Fibroblast of the aortic adventitia (primary cell): Measurements from ENCODE around the gene NAA38. TPM values are rescaled to one million over a fixed set of nuclear protein-coding genes. Genes with fewer than 3 reads are reported as not detected.

Source experiments
- DNase-seq: peaks from one replicate; pipeline ENCODE4 v3.0.0-alpha.2; 2010; ENCODE audit warnings: low read depth
- H3K4me3 ChIP-seq: 2 replicates; pipeline ENCODE4 v1.5.1; 2011; ENCODE audit warnings: low read depth, mild to moderate bottlenecking, control low read depth, low read length, moderate library complexity
- CTCF ChIP-seq: IDR thresholded peaks from 2 replicates; pipeline ENCODE4 v1.5.1; 2011; ENCODE audit warnings: mild to moderate bottlenecking, low read length, control low read depth, inconsistent platforms; ENCODE audit not compliant: insufficient read depth
- total RNA-seq: library from RNA; depleted of rRNA; stranded (reverse); fragments of >200 nt; gene quantifications from 2 replicates; pipeline ENCODE4 v1.2.3, GENCODE V29; 2012; ENCODE audit warnings: low replicate concordance

NAA38 gene
- total RNA-seq, 1 donor, result 39.1 TPM

- peak; percentile 97 for DNase-seq
- peak overlapping the region; percentile 87 for H3K4me3 ChIP-seq
- peak; percentile 91 for TF ChIP-seq CTCF
Measured at GRCh38 chr17:7834957-7835813, 22.2 kb downstream of the NAA38 start.

GRCh38 chr17:7834542-7834956 lies 22.8 kb downstream of the NAA38 start:
- TF ChIP-seq CTCF, result no peak
- peak overlapping the region; percentile 86 for H3K4me3 ChIP-seq
- no peak for DNase-seq

- no peak for TF ChIP-seq CTCF
- peak; percentile 86 for DNase-seq
Measured at GRCh38 chr17:7833795-7834541, 23.4 kb downstream of the NAA38 start, which contains the start of gene KDM6B. TSS of gene KDM6B (plus strand) at chr17:7834217. CDS start at chr17:7845555, 11,338 bp downstream.

GRCh38 chr17:7833011-7833794 lies 24.2 kb downstream of the NAA38 start:
- peak overlapping the region; percentile 86 for H3K4me3 ChIP-seq
- TF ChIP-seq CTCF, result no peak
- DNase-seq, result no peak

More at GRCh38 chr17:7833795-7834541, 23.4 kb downstream of the NAA38 start, which contains the start of gene KDM6B:
- H3K4me3 ChIP-seq, result peak within 1 kb of the TSS; percentile 86

- no peak for DNase-seq
- no peak for TF ChIP-seq CTCF
- H3K4me3 ChIP-seq, result no peak overlapping the region
Measured at GRCh38 chr17:7832431-7832830, 24.9 kb downstream of the NAA38 start.

GRCh38 chr17:7831233-7831632 lies 26.1 kb downstream of the NAA38 start:
- no peak for DNase-seq

More at GRCh38 chr17:7831233-7831632, 26.1 kb downstream of the NAA38 start:
- no peak for TF ChIP-seq CTCF
- H3K4me3 ChIP-seq, result no peak overlapping the region
